GM21390 (cell line): ENCODE results near the gene PARS2.

Experiments
- ATAC-seq: cut with Tn5 transposase; IDR thresholded peaks from one replicate; pipeline ENCODE4 v1.9.1; 2021; ENCODE audit not compliant: unreplicated experiment

The PARS2 gene

GRCh38 chr1:54800041-54800898 is 35.9 kb upstream of the PARS2 start:
- no peak for ATAC-seq

GRCh38 chr1:54798769-54799641 is 34.7 kb upstream of the PARS2 start:
- ATAC-seq: peak; percentile 41

- ATAC-seq: no peak
Measured at GRCh38 chr1:54798206-54798605, 33.9 kb upstream of the PARS2 start.

- ATAC-seq: no peak
Measured at GRCh38 chr1:54796902-54797301, 32.6 kb upstream of the PARS2 start.

GRCh38 chr1:54795841-54796468 is 31.6 kb upstream of the PARS2 start:
- no peak for ATAC-seq

- ATAC-seq: no peak
Measured at GRCh38 chr1:54795356-54795665, 31.0 kb upstream of the PARS2 start.

GRCh38 chr1:54794451-54795355 is 30.4 kb upstream of the PARS2 start:
- ATAC-seq: no peak

GRCh38 chr1:54792686-54793282 is 28.5 kb upstream of the PARS2 start:
- ATAC-seq: no peak

- ATAC-seq: no peak
Measured at GRCh38 chr1:54791880-54792522, 27.7 kb upstream of the PARS2 start.

- no peak for ATAC-seq
Measured at GRCh38 chr1:54788459-54788858, 24.1 kb upstream of the PARS2 start.

GRCh38 chr1:54787604-54788003 is 23.3 kb upstream of the PARS2 start:
- ATAC-seq: no peak

- ATAC-seq: no peak
Measured at GRCh38 chr1:54786778-54787177, 22.5 kb upstream of the PARS2 start.

- ATAC-seq: no peak
Measured at GRCh38 chr1:54784066-54784465, 19.7 kb upstream of the PARS2 start.

- no peak for ATAC-seq
Measured at GRCh38 chr1:54782588-54782987, 18.3 kb upstream of the PARS2 start.

GRCh38 chr1:54782156-54782555 is 17.8 kb upstream of the PARS2 start:
- no peak for ATAC-seq

- no peak for ATAC-seq
Measured at GRCh38 chr1:54781023-54781723, 16.9 kb upstream of the PARS2 start.

GRCh38 chr1:54777431-54777830 is 13.1 kb upstream of the PARS2 start:
- ATAC-seq: no peak

- ATAC-seq: no peak
Measured at GRCh38 chr1:54777011-54777410, 12.7 kb upstream of the PARS2 start.
